ENCODE measurements around the gene FBH1.

FBH1 gene

DNA sequence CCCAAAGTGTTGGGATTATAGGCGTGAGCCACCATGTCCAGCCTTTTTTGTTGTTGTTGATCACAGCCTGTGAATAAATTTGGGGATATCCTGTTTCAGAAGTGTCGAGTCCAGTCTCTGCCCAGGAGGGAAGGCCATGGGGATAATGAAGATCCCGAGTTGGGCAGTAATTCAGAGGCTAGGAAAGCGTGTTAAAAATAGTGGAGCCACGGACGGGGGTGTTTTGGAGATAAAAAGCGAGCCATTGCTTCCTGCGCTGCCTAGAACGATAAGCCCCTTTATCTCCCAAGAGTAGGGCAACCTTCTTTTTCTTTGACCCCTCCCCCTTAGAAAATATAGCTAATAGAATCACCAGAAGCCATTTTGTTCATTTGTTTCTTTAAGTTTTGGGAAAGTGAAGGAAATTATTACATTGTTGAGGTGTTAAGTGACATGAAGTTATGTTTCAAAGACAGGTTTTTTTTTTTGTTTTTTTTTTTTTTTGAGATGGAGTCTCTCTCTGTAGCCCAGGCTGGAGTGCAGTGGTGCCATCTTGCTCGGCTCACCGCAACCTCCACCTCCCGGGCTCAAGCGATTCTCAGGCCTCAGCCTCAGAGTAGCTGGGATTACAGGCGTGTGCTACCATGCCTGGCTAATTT is 44.0 kb downstream of the FBH1 start:
- H3K4me3 ChIP-seq (ENCODE audit: low read depth in 1 of 2, low read length in 2 of 2): no peak overlapping the region
- no peak overlapping the region for H3K9ac ChIP-seq (ENCODE audit: low read depth, low read length)
- TF ChIP-seq, protein P1, sequence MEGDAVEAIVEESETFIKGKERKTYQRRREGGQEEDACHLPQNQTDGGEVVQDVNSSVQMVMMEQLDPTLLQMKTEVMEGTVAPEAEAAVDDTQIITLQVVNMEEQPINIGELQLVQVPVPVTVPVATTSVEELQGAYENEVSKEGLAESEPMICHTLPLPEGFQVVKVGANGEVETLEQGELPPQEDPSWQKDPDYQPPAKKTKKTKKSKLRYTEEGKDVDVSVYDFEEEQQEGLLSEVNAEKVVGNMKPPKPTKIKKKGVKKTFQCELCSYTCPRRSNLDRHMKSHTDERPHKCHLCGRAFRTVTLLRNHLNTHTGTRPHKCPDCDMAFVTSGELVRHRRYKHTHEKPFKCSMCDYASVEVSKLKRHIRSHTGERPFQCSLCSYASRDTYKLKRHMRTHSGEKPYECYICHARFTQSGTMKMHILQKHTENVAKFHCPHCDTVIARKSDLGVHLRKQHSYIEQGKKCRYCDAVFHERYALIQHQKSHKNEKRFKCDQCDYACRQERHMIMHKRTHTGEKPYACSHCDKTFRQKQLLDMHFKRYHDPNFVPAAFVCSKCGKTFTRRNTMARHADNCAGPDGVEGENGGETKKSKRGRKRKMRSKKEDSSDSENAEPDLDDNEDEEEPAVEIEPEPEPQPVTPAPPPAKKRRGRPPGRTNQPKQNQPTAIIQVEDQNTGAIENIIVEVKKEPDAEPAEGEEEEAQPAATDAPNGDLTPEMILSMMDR (IDR thresholded peaks at IDR 0.05; ENCODE audit: borderline replicate concordance, extremely low read depth, low read length, poor library complexity, severe bottlenecking): no peak
- TF ChIP-seq EZH2 (IDR thresholded peaks at IDR 0.05; ENCODE audit: borderline replicate concordance, low read depth, low read length, severe bottlenecking): no peak
- H2AFZ ChIP-seq (ENCODE audit: low read depth, low read length): no peak overlapping the region
- no peaks in the 10 kb centered on the region for H3K79me2 ChIP-seq (ENCODE audit: insufficient read depth, low read length)
- no peak overlapping the region for H3K27ac ChIP-seq (ENCODE audit: low read length)
- H3K4me1 ChIP-seq (ENCODE audit: insufficient read depth, low read length): no peaks in the 10 kb centered on the region
- H4K20me1 ChIP-seq (ENCODE audit: insufficient read depth, low read length): no peaks in the 10 kb centered on the region
- DNase-seq: no peak
- H3K36me3 ChIP-seq (ENCODE audit: insufficient read depth, low read length): peaks cover 70% of the 10 kb centered on the region
- no peaks in the 10 kb centered on the region for H3K9me3 ChIP-seq (ENCODE audit: insufficient read depth, low read length, severe bottlenecking)
- ATAC-seq (ENCODE audit: insufficient read depth, low read depth): no peak
- H3K4me2 ChIP-seq (ENCODE audit: insufficient read depth, low read length): no peak overlapping the region
- no peaks in the 10 kb centered on the region for H3K27me3 ChIP-seq (ENCODE audit: insufficient read depth, low read length, poor library complexity)

DNA sequence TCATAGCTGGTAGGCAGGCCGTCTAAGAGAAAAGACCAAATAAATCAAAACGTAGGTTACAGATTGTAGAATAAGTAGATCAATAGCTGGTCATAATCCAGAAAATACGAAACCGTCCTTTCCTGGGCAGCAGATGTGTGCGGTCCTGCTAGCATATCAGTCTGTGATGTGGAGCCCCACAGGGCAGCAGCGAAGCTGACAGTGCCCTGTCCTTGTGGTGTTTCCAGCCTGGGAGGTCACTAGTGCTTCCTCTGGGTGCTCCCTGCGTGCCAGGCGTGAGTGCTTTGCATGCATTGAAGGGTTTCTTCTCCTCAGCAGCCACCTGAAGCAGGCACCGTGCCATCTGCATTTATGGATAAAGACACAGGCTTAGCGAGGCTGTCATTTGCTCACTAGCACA is 45.6 kb downstream of the FBH1 start:
- peaks cover 55% of the 10 kb centered on the region for H3K36me3 ChIP-seq (ENCODE audit: insufficient read depth, low read length)

DNA sequence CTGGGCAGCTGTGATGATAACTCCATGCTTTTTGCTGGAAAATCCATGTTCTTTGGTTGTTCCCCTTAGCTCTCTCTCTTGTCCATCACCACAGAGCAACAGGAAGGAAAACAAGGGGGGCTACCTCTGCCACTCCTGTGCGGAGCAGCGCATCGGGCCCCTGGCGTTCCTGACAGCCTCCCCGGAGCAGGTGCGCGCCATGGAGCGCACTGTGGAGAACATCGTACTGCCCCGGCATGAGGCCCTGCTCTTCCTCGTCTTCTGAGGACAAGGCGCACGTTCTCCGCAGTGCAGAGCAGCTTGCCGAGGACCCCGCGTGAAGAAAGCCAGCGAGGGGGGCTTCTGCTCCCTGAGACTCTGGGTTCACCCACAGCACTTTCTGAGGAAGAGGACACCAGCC is 47.0 kb downstream of the FBH1 start:
- Histone ChIP-seq H4K20me1 (ENCODE audit: insufficient read depth, low read length) (no peaks in the 10 kb centered on the region), H3K27me3 (ENCODE audit: insufficient read depth, low read length, poor library complexity) (no peaks in the 10 kb centered on the region), H3K36me3 (ENCODE audit: insufficient read depth, low read length) (peaks cover 48% of the 10 kb centered on the region), H3K4me2 (ENCODE audit: insufficient read depth, low read length) (no peak overlapping the region), H3K4me3 (ENCODE audit: low read depth in 1 of 2, low read length in 2 of 2) (no peak overlapping the region), H3K9ac (ENCODE audit: low read depth, low read length) (no peak overlapping the region), H3K4me1 (ENCODE audit: insufficient read depth, low read length) (no peaks in the 10 kb centered on the region), H2AFZ (ENCODE audit: low read depth, low read length) (no peak overlapping the region), H3K79me2 (ENCODE audit: insufficient read depth, low read length) (no peaks in the 10 kb centered on the region), H3K9me3 (ENCODE audit: insufficient read depth, low read length, severe bottlenecking) (no peaks in the 10 kb centered on the region), H3K27ac (ENCODE audit: low read length) (no peak overlapping the region)
- no peak for ATAC-seq (ENCODE audit: insufficient read depth, low read depth)
- no peak for DNase-seq
- no peak for TF ChIP-seq EZH2 (IDR thresholded peaks at IDR 0.05; ENCODE audit: borderline replicate concordance, low read depth, low read length, severe bottlenecking)
- TF ChIP-seq, protein P1 (IDR thresholded peaks at IDR 0.05; ENCODE audit: borderline replicate concordance, extremely low read depth, low read length, poor library complexity, severe bottlenecking): no peak

More for the DNA sequence above, 45.6 kb downstream of the FBH1 start:
- no peak overlapping the region for H2AFZ ChIP-seq (ENCODE audit: low read depth, low read length)
- H4K20me1 ChIP-seq (ENCODE audit: insufficient read depth, low read length): no peaks in the 10 kb centered on the region
- H3K4me2 ChIP-seq (ENCODE audit: insufficient read depth, low read length): no peak overlapping the region
- TF ChIP-seq, protein P1 (IDR thresholded peaks at IDR 0.05; ENCODE audit: borderline replicate concordance, extremely low read depth, low read length, poor library complexity, severe bottlenecking): no peak
- no peak for TF ChIP-seq EZH2 (IDR thresholded peaks at IDR 0.05; ENCODE audit: borderline replicate concordance, low read depth, low read length, severe bottlenecking)
- no peaks in the 10 kb centered on the region for H3K27me3 ChIP-seq (ENCODE audit: insufficient read depth, low read length, poor library complexity)
- no peaks in the 10 kb centered on the region for H3K9me3 ChIP-seq (ENCODE audit: insufficient read depth, low read length, severe bottlenecking)
- no peaks in the 10 kb centered on the region for H3K79me2 ChIP-seq (ENCODE audit: insufficient read depth, low read length)
- ATAC-seq (ENCODE audit: insufficient read depth, low read depth) (no peak), DNase-seq (no peak)
- no peak overlapping the region for H3K9ac ChIP-seq (ENCODE audit: low read depth, low read length)
- no peak overlapping the region for H3K4me3 ChIP-seq (ENCODE audit: low read depth in 1 of 2, low read length in 2 of 2)
- H3K27ac ChIP-seq (ENCODE audit: low read length): no peak overlapping the region
- H3K4me1 ChIP-seq (ENCODE audit: insufficient read depth, low read length): no peaks in the 10 kb centered on the region

Data from DND-41 (cell line).